Esophagus squamous epithelium (tissue), 4 donors: ENCODE measurements around the gene THUMPD2.
A peak's percentile ranks its signal among the peaks of the same experiment; 100 is the strongest.

ENCODE experiments used
- POLR2A ChIP-seq, 4 donors: fragments of 450-650 bp; IDR thresholded peaks; one replicate each; pipeline ENCODE4 v1.6.1; 2017; ENCODE audit warnings: antibody characterized with exemption in 4 of 4, mild to moderate bottlenecking in 4 of 4, moderate library complexity in 3 of 4
- TF ChIP-seq, protein P1 (sequence below), 6 experiments: fragments of 450-650 bp in 4 of 6; fragments of 200-600 bp in 2 of 6; sonication (generic) in 2 of 6; IDR thresholded peaks; one replicate each; pipeline ENCODE4 v1.5.1; 2016 to 2019; ENCODE audit warnings: antibody characterized with exemption in 6 of 6, mild to moderate bottlenecking in 4 of 6, moderate library complexity in 4 of 6

- TF ChIP-seq, protein P1, sequence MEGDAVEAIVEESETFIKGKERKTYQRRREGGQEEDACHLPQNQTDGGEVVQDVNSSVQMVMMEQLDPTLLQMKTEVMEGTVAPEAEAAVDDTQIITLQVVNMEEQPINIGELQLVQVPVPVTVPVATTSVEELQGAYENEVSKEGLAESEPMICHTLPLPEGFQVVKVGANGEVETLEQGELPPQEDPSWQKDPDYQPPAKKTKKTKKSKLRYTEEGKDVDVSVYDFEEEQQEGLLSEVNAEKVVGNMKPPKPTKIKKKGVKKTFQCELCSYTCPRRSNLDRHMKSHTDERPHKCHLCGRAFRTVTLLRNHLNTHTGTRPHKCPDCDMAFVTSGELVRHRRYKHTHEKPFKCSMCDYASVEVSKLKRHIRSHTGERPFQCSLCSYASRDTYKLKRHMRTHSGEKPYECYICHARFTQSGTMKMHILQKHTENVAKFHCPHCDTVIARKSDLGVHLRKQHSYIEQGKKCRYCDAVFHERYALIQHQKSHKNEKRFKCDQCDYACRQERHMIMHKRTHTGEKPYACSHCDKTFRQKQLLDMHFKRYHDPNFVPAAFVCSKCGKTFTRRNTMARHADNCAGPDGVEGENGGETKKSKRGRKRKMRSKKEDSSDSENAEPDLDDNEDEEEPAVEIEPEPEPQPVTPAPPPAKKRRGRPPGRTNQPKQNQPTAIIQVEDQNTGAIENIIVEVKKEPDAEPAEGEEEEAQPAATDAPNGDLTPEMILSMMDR (IDR thresholded peaks at IDR 0.05) = peak in 3 of 6 experiments; percentile 20 to 59 (median 24)
- TF ChIP-seq POLR2A (IDR thresholded peaks at IDR 0.05) = no peak
These were observed 48.3 kb downstream of the THUMPD2 start for GRCh38 chr2:39730685-39731302.
